HL-60/S4 treated with phorbol 12-myristate 13-acetate at 8.2 ng/mL for 4 days and 3 days (cell line): ENCODE results near the gene MED31.
"Not testable (repeated sequence)": the region's sequence is repeated elsewhere in the genome, so short reads cannot be mapped to it uniquely, and the experiment has no call there.

ENCODE experiments used
- in situ Hi-C: fragments of 300-500 bp; cut with MboI; formaldehyde crosslinking; loops from 2 replicates; pipeline ENCODE4 v1.15.0; 2022; ENCODE audit warnings: low sequenced_read_pairs

The MED31 gene

DNA sequence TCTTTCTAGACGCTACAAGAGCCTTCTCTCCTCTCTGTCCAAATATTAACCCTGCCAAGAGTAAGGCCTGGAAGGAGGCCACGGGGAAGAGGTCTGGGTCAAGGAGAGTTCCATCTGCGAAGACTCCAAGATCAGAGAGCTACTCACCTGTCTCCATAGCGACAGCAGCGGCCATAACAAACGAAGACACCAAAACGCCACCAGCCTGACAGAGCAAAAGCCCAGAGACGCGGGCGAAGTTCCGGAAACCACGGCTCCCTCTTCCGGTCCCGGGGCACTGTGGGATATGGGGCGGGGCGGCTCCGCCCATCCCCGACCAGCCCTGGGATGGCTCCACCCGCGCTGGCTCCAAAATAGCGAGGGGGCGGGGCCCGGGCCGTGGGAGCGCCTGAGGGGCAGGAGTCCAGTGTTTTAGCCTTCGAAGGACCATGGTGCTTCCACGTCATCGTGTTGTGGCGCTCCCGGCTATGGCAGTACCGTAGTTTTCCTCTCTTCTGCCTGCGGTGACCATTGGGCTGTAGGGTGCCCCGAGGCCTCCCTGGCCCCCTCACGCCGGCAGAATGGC lies at the start of gene MED31, which contains the start of gene C17orf100:
Gene MED31 (minus strand): TSS at position 252 of the 565 bp plus-strand sequence. CDS start 77 bp downstream, at position 175.
Gene C17orf100 (plus strand): TSS at position 409 of the 565 bp plus-strand sequence. CDS start 152 bp downstream, at position 561.
- in situ Hi-C loops = loop anchor here (25.0 kb wide), 1 partner anchor 361 kb away; the partner anchor contains the start of genes BCL6B and RNASEK

DNA sequence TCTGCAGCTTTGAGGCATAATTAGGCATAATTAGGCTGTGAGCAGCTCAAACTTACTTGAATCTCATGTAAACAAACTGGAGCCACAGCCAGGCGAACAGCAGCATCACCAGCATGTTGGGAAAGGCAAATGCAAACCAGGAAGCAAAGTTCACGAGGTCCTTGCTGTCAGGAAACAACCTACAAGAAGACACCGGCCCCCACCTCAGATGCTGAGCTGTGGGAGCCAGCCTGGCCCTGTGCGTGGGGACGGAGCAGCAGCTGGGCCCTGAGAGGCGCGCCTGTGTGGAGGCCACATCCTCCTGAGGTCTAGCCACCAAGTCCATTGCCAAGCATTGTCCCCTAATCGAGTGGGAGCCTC lies 49.5 kb upstream of the MED31 start:
- in situ Hi-C loops = no loop called here

DNA sequence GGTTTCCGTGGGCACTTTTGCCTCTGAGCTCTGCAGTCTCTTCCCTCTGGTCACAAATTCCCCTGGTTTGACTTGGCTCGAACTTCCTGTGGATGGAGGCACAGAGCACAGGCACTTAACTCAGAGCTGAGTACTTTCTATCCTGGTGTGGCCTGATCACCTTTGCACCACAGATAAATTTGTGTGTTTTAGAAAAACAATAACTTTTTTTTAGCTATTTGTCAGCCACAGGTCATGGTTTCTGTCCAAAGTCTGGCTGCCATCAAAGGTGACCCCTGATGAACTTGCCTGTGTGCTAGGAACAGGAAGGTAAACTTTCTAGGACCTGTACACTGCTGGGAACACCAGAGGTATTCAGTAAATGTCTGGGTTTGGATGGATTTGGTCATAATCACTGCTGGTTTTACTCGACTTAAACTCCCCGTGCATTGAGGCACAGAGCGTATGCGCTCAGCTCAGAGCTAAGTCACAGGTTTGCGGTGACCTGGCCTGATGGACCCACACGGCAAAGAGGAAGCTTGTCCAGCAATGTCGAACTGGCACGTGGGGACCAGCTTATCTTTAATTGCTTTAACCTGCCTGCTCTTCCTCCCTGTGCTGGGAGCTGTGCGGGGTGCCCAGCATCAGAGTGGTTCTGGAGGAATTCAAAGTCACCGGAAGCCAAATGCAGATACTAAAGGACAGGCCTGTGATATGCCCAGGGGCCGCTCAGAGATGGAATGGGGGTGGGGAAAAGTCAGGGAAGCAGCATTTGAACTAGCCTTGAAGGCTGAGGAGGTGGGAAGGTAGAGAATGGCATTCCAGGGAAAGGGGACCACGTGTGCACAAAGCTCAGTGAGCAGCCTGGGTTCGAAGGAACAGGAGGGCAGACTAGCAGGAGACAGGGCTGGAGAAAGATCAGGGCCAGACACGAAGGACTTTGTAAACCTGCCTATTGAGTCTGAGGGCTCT lies 48.9 kb upstream of the MED31 start:
- in situ Hi-C loops = no loop called here

DNA sequence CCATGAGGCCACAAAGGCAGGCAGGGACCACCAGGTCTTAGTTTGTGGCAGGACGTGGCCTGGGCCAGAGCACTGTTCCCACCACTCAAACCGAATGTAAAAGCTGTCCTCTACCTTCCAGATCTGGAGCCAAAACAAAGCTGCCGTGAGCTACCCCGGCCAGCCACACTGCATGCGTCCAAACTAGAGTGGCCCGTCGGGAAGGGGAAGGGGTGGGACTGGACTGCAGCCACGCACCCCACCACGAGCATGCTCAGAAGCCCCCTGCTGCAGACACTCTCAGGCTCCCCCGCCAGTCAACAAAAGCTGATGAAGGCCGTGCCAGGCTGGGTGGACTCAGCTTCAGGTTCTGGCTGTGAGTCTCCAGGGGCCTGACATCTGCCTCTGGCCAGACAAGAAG lies 46.6 kb upstream of the MED31 start:
- in situ Hi-C loops = no loop called here

DNA sequence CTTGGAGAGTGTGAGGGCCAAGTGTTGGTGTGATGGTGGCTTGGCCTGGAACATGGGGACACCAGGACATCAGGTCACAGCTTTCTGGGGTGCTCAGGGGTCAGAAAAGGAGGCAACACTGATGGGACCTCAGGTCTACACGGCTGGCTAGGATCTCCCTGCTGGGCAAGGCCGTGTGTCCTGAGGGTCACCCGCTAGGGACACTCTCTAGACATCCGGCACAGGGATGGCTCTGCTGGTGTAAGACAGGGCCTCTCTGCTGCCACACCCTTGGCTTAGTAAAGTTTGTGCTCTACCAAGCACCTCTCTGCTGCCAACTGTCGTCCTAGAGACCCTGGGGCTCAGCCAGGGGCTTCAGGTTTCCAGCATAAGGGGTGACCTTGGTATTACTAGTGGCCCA lies 45.5 kb upstream of the MED31 start:
- in situ Hi-C loops = no loop called here

DNA sequence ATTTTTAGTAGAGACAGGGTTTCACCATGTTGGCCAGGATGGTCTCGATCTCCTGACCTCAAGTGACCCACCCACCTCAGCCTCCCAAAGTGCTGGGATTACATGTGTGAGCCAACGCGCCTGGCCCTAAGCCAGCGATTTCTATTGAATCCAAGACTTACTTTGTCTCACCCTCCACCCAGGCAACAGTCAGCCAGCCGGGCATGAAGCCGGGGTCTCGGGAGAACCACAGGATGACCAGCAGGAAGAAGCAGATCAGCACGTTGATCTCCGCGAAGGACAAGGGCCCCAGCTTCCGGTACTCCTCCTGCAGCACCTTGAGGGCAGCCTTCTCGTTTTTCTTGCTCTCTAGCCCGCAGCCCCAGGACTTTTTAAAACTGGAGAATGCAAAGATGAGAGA lies 44.2 kb upstream of the MED31 start:
- in situ Hi-C loops = no loop called here

DNA sequence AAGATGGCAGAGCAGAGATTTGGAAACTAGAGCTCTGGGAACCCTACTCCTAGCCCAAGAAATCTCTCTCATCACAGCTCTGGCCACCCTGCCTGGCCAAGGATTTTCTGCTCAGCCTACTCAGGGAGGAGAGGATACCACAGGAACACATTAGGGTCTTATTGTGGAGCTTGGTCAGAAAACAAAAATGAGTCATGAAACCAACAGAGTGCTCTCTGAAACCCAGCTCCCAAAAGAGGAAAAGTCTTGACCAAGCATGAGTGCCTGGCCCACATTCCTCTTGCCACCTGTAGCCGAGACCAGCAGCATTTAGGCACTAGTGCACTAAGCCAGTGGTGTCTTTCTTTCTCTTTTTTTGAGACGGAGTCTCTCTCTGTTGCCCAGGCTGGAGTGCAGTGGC lies 43.6 kb upstream of the MED31 start:
- in situ Hi-C loops = no loop called here

DNA sequence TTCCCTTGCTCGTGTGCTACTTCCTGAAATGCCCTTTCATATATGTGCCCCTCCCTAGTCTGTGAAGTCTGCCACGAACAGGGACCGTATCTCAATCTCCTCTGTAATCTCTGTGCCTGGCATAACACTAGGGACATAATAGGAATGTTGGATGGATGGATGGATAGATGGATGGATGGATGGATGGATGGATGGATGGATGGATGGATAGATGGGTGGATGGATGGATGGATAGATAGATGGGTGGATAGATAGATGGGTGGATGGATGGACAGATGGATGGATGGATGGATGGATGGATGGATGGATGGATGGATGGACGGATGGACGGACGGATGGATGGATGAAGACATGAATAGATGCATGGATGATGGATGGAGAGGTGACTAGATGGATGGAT lies 40.6 kb upstream of the MED31 start:
- in situ Hi-C loops = not testable (repeated sequence)

DNA sequence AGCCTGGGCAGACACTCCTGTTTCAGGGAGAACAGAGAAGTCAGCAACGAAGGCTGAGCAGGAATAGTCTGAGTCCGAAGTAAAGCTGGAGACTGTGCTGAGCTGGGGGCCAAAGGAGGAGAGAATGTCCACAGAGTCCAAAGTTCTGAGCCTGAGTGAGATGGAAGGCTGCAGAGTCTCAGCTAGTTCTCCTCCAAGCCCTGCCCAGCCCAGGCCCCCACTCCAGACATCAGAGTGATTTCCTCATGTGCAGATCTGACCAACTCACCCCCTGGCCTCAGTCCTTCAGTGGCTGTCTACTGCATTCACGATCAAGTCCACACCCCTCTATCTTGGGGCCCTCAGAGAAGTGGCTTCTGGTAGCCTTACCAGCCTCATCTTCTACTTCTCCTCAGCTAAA lies 40.1 kb upstream of the MED31 start:
- in situ Hi-C loops = no loop called here

DNA sequence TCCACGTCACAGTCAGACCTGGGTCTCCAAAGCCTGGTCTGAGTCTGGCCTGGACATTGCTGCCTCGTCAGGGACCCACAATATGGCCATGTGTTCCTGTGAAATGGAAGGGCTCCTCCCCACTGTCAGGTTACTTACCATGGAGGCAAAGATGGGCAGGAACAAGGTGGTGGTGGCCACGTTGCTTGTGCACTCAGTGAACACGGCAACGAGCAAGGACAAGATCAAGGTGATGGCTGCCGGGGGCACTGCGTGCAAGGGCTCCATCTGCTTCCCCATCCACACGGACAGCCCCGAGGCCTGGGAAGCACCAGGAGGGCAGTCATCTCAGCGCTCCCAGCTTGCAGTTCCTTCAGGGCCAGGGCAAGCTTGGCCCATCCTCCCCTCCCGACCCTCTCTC lies 39.2 kb upstream of the MED31 start:
- in situ Hi-C loops = no loop called here

DNA sequence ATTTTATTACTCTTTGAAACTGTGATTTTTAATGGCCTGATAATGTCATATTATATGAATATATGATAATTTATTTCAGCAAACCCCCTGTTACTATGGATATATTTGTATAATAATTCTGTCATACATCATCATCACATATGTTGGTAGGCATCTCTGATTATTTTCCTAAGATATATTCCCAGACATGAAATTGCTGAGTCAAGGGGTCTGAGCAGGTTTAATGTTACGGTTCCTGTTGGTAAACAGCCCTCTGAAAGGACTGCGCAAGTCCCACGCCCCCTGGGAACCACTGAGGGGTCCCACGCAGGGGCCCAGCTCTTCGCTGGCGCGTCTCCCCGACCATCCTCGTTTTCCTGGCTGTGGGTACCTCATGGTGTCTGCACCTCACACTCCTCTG lies 37.5 kb upstream of the MED31 start:
- in situ Hi-C loops = no loop called here

DNA sequence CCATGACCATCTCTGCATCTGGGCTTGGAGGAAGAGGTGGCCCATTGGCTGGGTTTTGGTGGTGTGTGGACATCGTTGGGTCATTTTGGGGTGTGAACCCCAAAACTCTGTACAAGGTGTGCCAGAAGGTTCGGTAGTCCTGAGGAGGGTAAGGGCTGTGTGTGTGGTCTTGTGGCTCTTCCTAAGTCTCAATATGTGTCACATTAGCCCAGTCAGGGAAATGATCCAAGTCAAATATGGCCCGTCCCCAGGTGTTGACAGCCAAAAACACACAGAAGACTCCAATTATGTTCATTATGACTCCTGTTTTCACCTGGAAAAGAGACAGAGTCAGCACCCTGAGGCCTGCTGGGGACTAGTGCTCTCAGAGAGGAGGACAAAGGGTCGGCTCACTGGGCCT lies 34.6 kb upstream of the MED31 start:
- in situ Hi-C loops = no loop called here

DNA sequence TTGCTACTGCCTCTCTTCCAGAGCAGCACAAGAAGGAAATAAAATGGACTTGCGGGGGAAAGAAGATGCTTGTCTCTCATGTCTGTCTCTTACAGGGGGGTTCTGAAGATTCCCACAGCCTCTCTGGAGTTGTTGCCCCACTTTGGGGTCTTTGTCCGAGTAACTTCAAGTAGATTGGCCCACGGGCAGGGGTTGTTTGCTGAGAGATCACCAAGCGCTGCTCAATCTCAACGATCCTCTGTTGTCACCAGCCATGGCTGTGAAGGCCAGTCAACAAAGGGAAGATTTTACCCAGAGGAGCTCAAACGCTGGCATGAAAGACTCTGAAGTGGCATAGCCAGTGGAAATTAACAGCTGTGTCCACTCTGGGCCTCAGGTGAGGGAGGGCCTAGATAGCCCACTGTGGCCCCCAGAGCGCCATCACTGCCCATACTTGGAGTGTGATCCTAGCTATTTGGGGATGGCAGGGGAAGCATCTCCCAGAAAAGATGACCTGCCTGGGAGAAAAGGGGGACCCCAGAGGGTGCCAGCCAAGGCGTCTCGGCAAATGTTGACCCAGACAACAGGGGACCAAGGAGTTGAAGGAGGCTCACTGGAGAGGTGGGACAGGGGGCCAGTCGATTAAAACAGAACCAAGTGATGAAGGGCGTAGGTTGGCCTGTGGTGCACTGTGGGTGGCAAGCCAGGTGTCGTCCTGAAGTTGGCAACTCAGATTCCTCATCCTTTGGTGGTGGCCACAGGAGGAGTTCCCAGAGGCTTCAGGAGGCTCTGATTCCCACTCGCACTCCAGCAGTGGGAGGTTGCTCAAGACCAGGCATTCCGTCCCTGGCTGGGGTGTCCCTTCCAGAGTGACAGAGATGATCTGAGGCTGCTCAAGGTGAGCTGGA lies 33.7 kb upstream of the MED31 start:
- in situ Hi-C loops = no loop called here

DNA sequence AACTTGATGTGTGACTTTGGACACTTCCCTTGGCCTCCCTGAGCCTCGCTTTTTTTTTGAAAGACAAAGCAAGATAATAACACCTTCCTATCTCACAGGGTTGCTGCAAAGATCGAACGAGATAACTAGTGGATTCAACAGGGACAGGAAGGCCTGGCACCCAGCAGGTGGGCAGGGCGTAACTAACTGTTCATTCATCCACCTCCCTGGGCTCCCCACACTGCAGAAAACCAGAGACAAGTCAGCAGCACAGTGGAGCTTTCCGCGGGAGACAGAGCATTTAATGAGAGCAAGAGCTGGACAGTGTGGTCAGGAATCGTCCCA lies 33.0 kb upstream of the MED31 start:
- in situ Hi-C loops = no loop called here

DNA sequence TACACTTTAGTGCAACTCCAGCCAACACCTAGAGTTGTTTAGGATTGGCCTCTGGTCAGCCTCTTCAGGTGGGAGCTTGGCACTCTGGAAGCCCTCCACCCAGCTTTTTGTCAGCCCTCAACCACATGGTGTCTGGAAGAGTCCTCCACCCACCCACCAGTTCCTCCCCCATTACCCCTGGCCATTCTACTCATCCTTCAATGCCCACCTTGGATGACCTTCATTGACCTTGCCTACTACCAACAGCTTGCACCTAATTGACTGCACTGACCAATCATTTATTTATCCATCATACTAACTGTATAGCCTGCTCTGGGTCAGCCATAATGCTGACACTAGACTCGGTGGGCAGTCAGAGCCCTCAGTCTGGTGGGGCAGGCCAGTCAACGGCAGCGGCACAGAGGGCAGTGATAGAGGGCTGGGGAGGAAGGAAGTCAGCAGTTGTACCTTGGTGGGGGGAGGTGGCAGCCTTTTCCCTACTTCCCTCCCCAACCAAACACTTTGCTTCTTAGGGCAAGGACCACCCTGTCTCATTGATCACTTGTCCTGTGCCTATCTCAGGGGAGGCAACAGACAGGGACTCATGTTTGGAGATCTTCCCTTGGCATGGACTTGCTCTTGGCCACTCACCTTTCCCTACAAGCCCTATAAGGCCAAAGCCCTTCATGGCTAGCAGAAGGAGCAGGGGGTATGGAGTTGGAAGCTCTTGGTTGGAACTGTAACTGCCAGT lies 32.5 kb upstream of the MED31 start:
- in situ Hi-C loops = no loop called here

DNA sequence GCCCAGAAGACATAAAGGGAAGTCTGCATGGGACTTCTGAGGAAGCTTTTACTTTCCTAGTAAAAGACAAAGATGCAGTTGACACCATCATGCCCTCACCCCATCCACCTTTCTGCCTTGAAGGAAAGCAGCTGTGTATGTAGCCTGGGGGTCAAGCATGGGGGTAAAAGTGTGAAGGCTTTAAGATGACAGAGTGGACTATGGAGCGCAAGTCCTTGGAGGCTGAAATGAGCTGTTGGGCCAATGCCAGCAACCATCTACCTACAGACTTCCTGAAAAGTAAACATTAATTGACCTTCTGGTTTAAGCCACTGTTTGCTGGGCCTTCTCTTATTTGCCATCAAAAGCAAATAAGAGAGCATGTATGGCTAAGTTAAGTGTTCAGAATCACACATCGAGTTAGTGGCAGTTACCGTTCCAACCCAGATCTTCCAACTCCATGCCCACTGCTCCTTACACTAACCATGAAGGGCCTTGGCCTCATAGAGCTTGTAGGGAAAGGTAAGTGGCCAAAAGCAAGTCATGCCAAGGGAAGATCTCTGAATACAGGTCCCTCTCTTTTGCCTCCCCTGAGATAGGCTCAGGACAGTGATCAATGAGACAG lies 31.8 kb upstream of the MED31 start:
- in situ Hi-C loops = no loop called here

DNA sequence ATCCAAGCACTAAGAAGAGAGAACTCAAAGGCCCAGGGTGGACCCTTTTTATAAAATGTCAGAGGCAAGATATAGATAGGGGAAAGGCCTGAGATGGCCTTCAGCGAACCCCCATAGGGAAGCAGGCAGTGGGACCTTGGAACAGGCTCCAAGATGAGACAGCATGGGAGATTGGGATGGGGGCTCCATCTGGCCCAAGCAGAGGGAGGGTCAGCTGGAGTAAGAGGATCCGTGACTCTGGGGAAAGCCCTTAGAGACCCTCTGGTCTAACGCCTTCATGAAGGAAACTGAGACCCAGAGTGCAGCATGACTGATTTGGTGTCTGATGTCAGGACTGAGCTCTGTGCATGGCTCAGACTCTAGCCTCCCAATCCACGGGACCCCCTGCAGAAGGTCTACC lies 30.9 kb upstream of the MED31 start:
- in situ Hi-C loops = no loop called here

DNA sequence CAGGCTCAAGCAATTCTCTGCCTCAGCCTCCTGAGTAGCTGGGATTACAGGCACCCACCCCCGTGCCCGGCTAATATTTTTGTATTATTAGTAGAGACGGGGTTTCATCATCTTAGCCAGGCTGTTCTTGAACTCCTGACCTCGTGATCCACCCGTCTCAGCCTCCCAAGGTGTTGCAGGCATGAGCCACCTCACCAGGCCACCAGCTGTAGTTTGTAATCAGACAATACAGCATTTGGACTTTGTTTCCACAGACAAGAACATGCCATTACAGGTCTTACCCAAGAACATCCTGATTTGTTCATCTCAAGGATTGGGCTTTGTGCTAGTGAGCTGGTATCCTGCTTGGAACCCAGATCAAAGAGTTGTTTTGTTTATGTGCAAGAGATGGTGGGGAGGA lies 30.3 kb upstream of the MED31 start:
- in situ Hi-C loops = no loop called here

DNA sequence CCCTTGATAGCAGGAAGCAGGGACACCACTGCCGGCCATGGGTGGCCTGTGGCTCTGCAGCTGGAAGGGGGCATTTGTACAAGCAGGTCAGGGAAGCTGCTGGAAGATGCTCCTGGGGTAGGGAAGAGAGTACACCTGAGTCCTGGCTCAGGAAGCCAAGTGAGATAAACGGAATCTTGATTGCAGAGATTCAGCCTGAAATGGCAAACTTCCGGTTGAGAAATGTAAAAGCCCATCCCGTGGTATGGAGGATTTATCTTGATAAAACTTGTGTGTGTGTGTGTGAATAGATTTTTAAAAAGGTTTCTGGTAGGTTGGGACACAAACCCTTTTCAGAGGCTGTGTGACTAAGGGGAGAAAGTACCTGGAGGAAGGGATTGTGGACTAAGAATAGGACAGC lies 29.8 kb upstream of the MED31 start:
- in situ Hi-C loops = no loop called here

DNA sequence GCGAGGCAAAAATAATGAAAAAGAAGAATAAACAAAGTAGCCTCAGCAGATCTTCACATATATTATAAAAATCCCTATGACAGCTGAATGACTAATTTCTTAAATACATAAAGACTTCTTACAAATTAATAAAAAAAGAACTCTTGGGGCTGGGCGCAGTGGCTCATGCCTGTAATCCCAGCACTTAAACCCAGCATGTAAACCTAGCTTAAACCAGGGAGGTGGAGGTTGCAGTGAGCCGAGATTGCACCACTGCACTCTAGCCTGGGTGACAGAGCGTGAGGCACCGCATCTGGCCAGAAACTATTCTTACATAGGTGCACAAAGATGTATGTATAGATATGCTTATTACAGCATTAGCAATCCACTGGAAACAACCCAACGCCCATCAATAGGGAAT lies 27.8 kb upstream of the MED31 start:
- in situ Hi-C loops = no loop called here
